GM19238 (cell line): Measurements from ENCODE around the gene ROBO3.

ENCODE experiments used
- DNase-seq: peaks from one replicate; pipeline ENCODE4 v3.0.0; 2011; ENCODE audit warnings: low spot score; ENCODE audit not compliant: insufficient read length

ROBO3 gene

GRCh38 chr11:124875401-124875800 lies 10.2 kb downstream of the ROBO3 start:
- DNase-seq: no peak

GRCh38 chr11:124875943-124876817 lies 10.9 kb downstream of the ROBO3 start:
- DNase-seq: peak; percentile 87

GRCh38 chr11:124876818-124877630 lies 11.8 kb downstream of the ROBO3 start:
- no peak for DNase-seq

- DNase-seq: no peak
Observed at GRCh38 chr11:124877631-124877909, 12.3 kb downstream of the ROBO3 start.

- no peak for DNase-seq
Observed at GRCh38 chr11:124877910-124878758, 12.9 kb downstream of the ROBO3 start.

GRCh38 chr11:124878759-124879492 lies 13.7 kb downstream of the ROBO3 start:
- DNase-seq: no peak

- no peak for DNase-seq
Observed at GRCh38 chr11:124879493-124880289, 14.5 kb downstream of the ROBO3 start.

GRCh38 chr11:124880290-124880611 lies 15.0 kb downstream of the ROBO3 start:
- no peak for DNase-seq

GRCh38 chr11:124880958-124881357 lies 15.7 kb downstream of the ROBO3 start:
- DNase-seq: no peak

- DNase-seq: no peak
Observed at GRCh38 chr11:124882339-124883071, 17.3 kb downstream of the ROBO3 start.

- DNase-seq: no peak
Observed at GRCh38 chr11:124884340-124884739, 19.1 kb downstream of the ROBO3 start.

GRCh38 chr11:124884869-124885479 lies 19.7 kb downstream of the ROBO3 start:
- no peak for DNase-seq

GRCh38 chr11:124886476-124886875 lies 21.2 kb downstream of the ROBO3 start:
- DNase-seq: no peak

- no peak for DNase-seq
Observed at GRCh38 chr11:124886978-124887666, 21.9 kb downstream of the ROBO3 start.

- DNase-seq: no peak
Observed at GRCh38 chr11:124887667-124888013, 22.4 kb downstream of the ROBO3 start.

- DNase-seq: no peak
Observed at GRCh38 chr11:124889191-124890091, 24.2 kb downstream of the ROBO3 start.

GRCh38 chr11:124890151-124890550 lies 24.9 kb downstream of the ROBO3 start:
- DNase-seq: no peak
